ENCODE results near the gene C19orf12. TPM values are rescaled to one million over a fixed set of nuclear protein-coding genes. Genes with fewer than 3 reads are reported as not detected.

Gene C19orf12
- total RNA-seq, 3 donors from 2014 or later (not counting 1 experiment from before 2014, with no cell fraction given) = 33.1 to 52.6 (median 47.5) TPM

DNA sequence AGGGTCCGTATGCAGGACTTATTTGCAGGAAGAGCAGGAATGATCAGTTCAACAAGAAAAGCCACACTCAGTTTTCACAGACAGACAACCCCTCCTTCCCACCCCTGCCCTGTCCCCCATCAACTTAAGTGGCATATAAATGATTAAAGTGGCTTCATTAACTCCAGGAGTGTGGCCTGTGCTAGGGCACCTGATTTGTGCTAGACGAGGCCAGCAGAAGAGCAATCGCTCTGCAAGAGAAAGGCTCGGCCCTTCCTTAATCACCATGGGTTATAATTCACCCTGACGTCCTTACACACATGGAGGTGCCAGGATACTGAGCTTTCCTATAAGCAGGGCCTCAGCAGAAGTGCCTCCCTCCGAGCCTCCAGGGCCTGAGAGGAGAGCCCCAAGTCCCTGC, 14.6 kb downstream of the C19orf12 start:
- H3K4me1 Mint-ChIP-seq = peaks cover 16 to 26% of the 10 kb centered on the region in 2 donors
- H3K9me3 ChIP-seq (ENCODE audit: control insufficient read depth, insufficient read depth, low read length) = no peaks in the 10 kb centered on the region
- H3K27me3 Mint-ChIP-seq (ENCODE audit: low read depth in 2 of 2) = no peaks in the 10 kb centered on the region
- WGBS (ENCODE audit: insufficient coverage) = 97% methylated on average over 6 of the region's 6 CpGs
- no peaks in the 10 kb centered on the region for H3K36me3 Mint-ChIP-seq
- H3K27ac Mint-ChIP-seq = no peak overlapping the region
- H3K36me3 ChIP-seq (ENCODE audit: control insufficient read depth, insufficient read depth, low read length) = peaks cover 25% of the 10 kb centered on the region
- H3K4me3 ChIP-seq (ENCODE audit: low read length) = no peak overlapping the region
- H3K27ac ChIP-seq (ENCODE audit: low read length) = no peak overlapping the region
- H3K9me3 Mint-ChIP-seq = no peaks in the 10 kb centered on the region
- DNase-seq (no peak), ATAC-seq (no peak)
- TF ChIP-seq, protein P1, sequence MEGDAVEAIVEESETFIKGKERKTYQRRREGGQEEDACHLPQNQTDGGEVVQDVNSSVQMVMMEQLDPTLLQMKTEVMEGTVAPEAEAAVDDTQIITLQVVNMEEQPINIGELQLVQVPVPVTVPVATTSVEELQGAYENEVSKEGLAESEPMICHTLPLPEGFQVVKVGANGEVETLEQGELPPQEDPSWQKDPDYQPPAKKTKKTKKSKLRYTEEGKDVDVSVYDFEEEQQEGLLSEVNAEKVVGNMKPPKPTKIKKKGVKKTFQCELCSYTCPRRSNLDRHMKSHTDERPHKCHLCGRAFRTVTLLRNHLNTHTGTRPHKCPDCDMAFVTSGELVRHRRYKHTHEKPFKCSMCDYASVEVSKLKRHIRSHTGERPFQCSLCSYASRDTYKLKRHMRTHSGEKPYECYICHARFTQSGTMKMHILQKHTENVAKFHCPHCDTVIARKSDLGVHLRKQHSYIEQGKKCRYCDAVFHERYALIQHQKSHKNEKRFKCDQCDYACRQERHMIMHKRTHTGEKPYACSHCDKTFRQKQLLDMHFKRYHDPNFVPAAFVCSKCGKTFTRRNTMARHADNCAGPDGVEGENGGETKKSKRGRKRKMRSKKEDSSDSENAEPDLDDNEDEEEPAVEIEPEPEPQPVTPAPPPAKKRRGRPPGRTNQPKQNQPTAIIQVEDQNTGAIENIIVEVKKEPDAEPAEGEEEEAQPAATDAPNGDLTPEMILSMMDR (IDR thresholded peaks at IDR 0.05) = no peak
- H3K27me3 ChIP-seq (ENCODE audit: control insufficient read depth, insufficient read depth, low read length) = no peaks in the 10 kb centered on the region
- no peak overlapping the region for H3K4me3 Mint-ChIP-seq
- intact Hi-C loops (cut with micrococcal nuclease) = no loop called here
- H3K4me1 ChIP-seq (ENCODE audit: control insufficient read depth, insufficient read depth, low read length) = peaks cover 3% of the 10 kb centered on the region

DNA sequence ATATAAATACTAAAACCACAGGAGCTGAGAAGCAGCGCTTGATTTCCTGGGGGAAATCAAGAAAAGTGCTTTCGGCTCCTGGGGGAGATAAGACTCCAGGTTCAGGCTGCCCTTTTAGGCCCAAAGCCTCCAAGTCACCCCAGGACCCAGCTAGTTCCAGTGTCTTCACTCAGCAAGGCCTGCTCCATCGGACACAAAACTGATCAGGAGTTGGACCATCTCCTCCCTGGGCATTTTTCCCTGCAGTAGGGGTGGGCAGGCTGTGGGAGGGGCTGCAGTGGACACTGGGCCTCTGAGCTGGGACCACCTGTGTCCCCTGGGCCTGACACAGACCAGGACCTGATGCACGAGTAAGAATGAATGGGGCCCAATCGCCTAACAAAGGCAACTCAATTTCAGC, 15.2 kb downstream of the C19orf12 start:
- H3K4me1 ChIP-seq (ENCODE audit: control insufficient read depth, insufficient read depth, low read length) = peaks cover 9% of the 10 kb centered on the region
- Mint-ChIP-seq H3K36me3 (no peaks in the 10 kb centered on the region), H3K27me3 (ENCODE audit: low read depth in 2 of 2) (no peaks in the 10 kb centered on the region), H3K9me3 (no peaks in the 10 kb centered on the region), H3K4me1 (peaks cover 17 to 29% of the 10 kb centered on the region in 2 donors), H3K27ac (no peak overlapping the region), H3K4me3 (no peak overlapping the region)
- no peak for ATAC-seq
- WGBS (ENCODE audit: insufficient coverage) = 87% methylated on average over 5 of the region's 5 CpGs
- H3K4me3 ChIP-seq (ENCODE audit: low read length) = no peak overlapping the region
- intact Hi-C loops (cut with micrococcal nuclease) = no loop called here
- H3K27ac ChIP-seq (ENCODE audit: low read length) = no peak overlapping the region
- no peaks in the 10 kb centered on the region for H3K9me3 ChIP-seq (ENCODE audit: control insufficient read depth, insufficient read depth, low read length)
- TF ChIP-seq, protein P1 (IDR thresholded peaks at IDR 0.05) = no peak
- peaks cover 24% of the 10 kb centered on the region for H3K36me3 ChIP-seq (ENCODE audit: control insufficient read depth, insufficient read depth, low read length)
- no peak for DNase-seq
- H3K27me3 ChIP-seq (ENCODE audit: control insufficient read depth, insufficient read depth, low read length) = no peaks in the 10 kb centered on the region

DNA sequence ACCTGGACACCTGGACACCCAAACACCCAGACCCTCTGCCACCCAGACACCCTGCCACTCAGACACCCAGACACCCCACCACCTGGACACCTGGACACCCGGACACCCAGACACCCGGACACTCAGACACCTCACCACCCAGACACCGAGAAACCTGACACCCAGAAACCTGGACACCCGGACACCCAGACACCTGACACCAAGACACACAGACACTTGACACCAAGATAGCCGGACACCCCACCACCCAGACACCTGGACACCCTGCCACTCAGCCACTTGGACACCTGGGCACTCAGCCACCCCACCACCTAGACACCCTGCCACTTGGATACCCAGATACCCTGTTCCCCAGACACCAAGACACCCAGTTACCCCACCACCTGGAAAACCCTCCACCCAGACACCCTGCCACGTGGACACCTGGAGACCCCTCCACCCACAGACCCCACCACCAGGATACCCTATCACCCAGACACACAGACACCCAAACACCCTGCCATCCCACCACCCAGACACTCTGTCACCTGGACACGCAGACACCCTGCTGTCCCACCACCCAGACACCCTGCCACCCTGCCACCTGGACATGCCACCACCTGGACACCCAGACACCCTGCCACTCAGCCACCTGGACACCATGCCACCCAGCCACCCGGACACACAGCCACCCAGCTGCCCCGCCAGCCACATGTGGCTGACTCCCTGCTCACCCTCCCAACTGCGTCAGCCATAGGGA, 17.4 kb downstream of the C19orf12 start:
- intact Hi-C loops (cut with micrococcal nuclease) = no loop called here
- H3K27ac ChIP-seq (ENCODE audit: low read length) = no peak overlapping the region

More for the DNA sequence above, 17.4 kb downstream of the C19orf12 start:
- 92% methylated on average over 10 of the region's 10 CpGs for WGBS (ENCODE audit: insufficient coverage)
- no peaks in the 10 kb centered on the region for H3K27me3 Mint-ChIP-seq (ENCODE audit: low read depth in 2 of 2)
- no peaks in the 10 kb centered on the region for H3K9me3 ChIP-seq (ENCODE audit: control insufficient read depth, insufficient read depth, low read length)
- peaks cover 21 to 31% of the 10 kb centered on the region in 2 donors for H3K4me1 Mint-ChIP-seq
- H3K4me3 ChIP-seq (ENCODE audit: low read length) = no peak overlapping the region
- peaks cover 15% of the 10 kb centered on the region for H3K4me1 ChIP-seq (ENCODE audit: control insufficient read depth, insufficient read depth, low read length)
- H3K27ac Mint-ChIP-seq = peak overlapping the region; percentile 69 to 87
- no peaks in the 10 kb centered on the region for H3K27me3 ChIP-seq (ENCODE audit: control insufficient read depth, insufficient read depth, low read length)
- H3K36me3 Mint-ChIP-seq = no peaks in the 10 kb centered on the region
- H3K9me3 Mint-ChIP-seq = no peaks in the 10 kb centered on the region
- ATAC-seq = no peak
- peaks cover 10% of the 10 kb centered on the region for H3K36me3 ChIP-seq (ENCODE audit: control insufficient read depth, insufficient read depth, low read length)
- no peak overlapping the region for H3K4me3 Mint-ChIP-seq
- TF ChIP-seq, protein P1 (IDR thresholded peaks at IDR 0.05) = no peak
- DNase-seq = no peak
